DND-41 (cell line): ENCODE measurements around the gene PBX4.
A peak's percentile ranks its signal among the peaks of the same experiment; 100 is the strongest.

Experiments used
- ATAC-seq: fragments of 200-7000 bp; cut with Tn5 transposase; 3 replicates; pipeline ENCODE4 v1.9.1; 2021; ENCODE audit warnings: low read depth; ENCODE audit not compliant: insufficient read depth
- DNase-seq: peaks from one replicate; pipeline ENCODE4 v3.0.0-alpha.2; 2020
- H2AFZ ChIP-seq: 2 replicates; pipeline ENCODE4 v1.6.0; 2012; ENCODE audit warnings: low read depth, low read length
- H3K27ac ChIP-seq: 2 replicates; pipeline ENCODE4 v1.5.1; 2012; ENCODE audit warnings: low read length, inconsistent platforms
- H3K27me3 ChIP-seq: fragments of 200-600 bp; sonication (generic); 2 replicates; pipeline ENCODE4 v1.6.0; 2012; ENCODE audit warnings: low read length, mild to moderate bottlenecking, inconsistent platforms; ENCODE audit not compliant: insufficient read depth, poor library complexity
- H3K36me3 ChIP-seq: 2 replicates; pipeline ENCODE4 v1.5.1; 2012; ENCODE audit warnings: low read length, inconsistent platforms; ENCODE audit not compliant: insufficient read depth
- H3K4me1 ChIP-seq: 2 replicates; pipeline ENCODE4 v1.5.1; 2012; ENCODE audit warnings: mild to moderate bottlenecking, low read length; ENCODE audit not compliant: insufficient read depth
- H3K4me2 ChIP-seq: 2 replicates; pipeline ENCODE4 v1.6.0; 2012; ENCODE audit warnings: mild to moderate bottlenecking, moderate library complexity, low read length, inconsistent platforms; ENCODE audit not compliant: insufficient read depth
- H3K4me3 ChIP-seq, 2 experiments: fragments of 200-600 bp in 1 of 2; shearing (Covaris generic) in 1 of 2; 2 replicates each; pipeline ENCODE4 v1.5.1; 2012 to 2016; ENCODE audit warnings: inconsistent platforms in 2 of 2, low read length in 2 of 2, mild to moderate bottlenecking in 2 of 2, low read depth in 1 of 2, moderate library complexity in 1 of 2
- H3K79me2 ChIP-seq: 2 replicates; pipeline ENCODE4 v1.6.0; 2012; ENCODE audit warnings: low read length, inconsistent platforms; ENCODE audit not compliant: insufficient read depth
- H3K9ac ChIP-seq: 2 replicates; pipeline ENCODE4 v1.6.0; 2012; ENCODE audit warnings: low read depth, mild to moderate bottlenecking, inconsistent platforms, low read length, moderate library complexity
- H3K9me3 ChIP-seq: 2 replicates; pipeline ENCODE4 v1.5.1; 2012; ENCODE audit warnings: low read length, moderate library complexity, mild to moderate bottlenecking, inconsistent platforms; ENCODE audit not compliant: insufficient read depth, severe bottlenecking
- H4K20me1 ChIP-seq: 2 replicates; pipeline ENCODE4 v1.6.0; 2012; ENCODE audit warnings: low read length; ENCODE audit not compliant: insufficient read depth
- CTCF ChIP-seq: IDR thresholded peaks from 2 replicates; pipeline ENCODE4 v1.5.1; 2012; ENCODE audit warnings: borderline replicate concordance, low read length, moderate library complexity, mild to moderate bottlenecking; ENCODE audit not compliant: poor library complexity, severe bottlenecking; ENCODE audit errors: extremely low read depth
- EZH2 ChIP-seq: IDR thresholded peaks from 3 replicates; pipeline ENCODE4 v1.6.1; 2012; ENCODE audit warnings: borderline replicate concordance, low read depth, mild to moderate bottlenecking, moderate library complexity, low read length, inconsistent platforms; ENCODE audit not compliant: severe bottlenecking

The PBX4 gene

DNA sequence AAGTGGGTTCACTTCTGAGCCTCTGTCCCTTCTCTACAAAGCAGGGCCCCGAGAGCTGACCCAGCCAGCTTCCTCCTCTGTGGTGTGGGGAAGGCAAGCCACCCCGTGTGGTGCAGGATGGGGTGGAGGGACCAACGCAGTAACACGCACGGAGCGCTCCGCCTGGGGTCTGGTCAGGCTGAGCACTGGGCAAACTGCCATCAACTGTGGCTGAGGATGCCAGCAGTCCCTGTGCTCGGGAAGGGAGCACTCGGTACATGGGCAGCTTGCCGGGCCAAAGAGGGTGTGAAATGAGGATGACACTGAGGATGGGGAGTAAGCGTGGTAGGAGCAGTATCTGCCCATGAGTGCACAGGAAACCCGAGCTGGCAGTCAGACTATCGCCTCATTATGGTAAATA is 32.6 kb upstream of the PBX4 start:
- ATAC-seq, result no peak
- no peaks in the 10 kb centered on the region; the same call in none of the 2 replicates for H3K79me2 ChIP-seq
- no peaks in the 10 kb centered on the region for H3K9me3 ChIP-seq
- H4K20me1 ChIP-seq, result peaks cover 44% of the 10 kb centered on the region
- TF ChIP-seq CTCF (no peak), EZH2 (no peak)
- no peak for DNase-seq
- peak overlapping the region; percentile 4; the same call in 1 of the 2 replicates for H3K27ac ChIP-seq
- no peak overlapping the region for H2AFZ ChIP-seq
- no peak overlapping the region for H3K4me2 ChIP-seq
- H3K4me3 ChIP-seq, result no peak overlapping the region
- H3K36me3 ChIP-seq, result peaks cover 96% of the 10 kb centered on the region
- H3K4me1 ChIP-seq, result no peaks in the 10 kb centered on the region
- no peaks in the 10 kb centered on the region for H3K27me3 ChIP-seq
- no peak overlapping the region for H3K9ac ChIP-seq

DNA sequence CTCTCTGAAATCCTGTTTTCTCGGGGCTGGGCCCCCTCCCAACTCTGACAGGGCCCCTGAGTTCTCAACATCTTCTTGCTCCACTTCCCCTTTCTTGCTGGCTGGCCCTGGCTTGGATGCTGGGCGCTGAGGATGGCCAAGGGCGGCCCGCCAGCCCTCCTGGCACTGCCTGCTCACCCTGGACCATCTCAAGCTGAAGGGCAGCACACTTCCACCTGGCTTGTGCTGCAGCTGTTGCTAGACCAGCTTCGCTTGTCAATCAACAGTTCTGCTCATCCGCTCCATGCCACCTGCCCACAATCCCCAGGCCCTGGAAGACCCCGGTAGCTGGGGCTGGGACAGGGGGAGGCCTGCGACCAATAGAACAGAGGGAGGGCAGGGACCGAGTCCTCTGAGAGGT is 31.8 kb upstream of the PBX4 start:
- no peaks in the 10 kb centered on the region; the same call in none of the 2 replicates for H3K79me2 ChIP-seq
- DNase-seq (no peak), ATAC-seq (0 out of 3 replicates have a peak, but pooled peaks have one; percentile 6)
- H3K9me3 ChIP-seq, result no peaks in the 10 kb centered on the region
- no peak overlapping the region for H3K4me2 ChIP-seq
- H3K9ac ChIP-seq, result no peak overlapping the region
- H2AFZ ChIP-seq, result no peak overlapping the region
- H4K20me1 ChIP-seq, result peaks cover 47% of the 10 kb centered on the region
- H3K4me1 ChIP-seq, result no peaks in the 10 kb centered on the region
- H3K36me3 ChIP-seq, result peaks cover 96% of the 10 kb centered on the region
- no peaks in the 10 kb centered on the region for H3K27me3 ChIP-seq
- no peak overlapping the region for H3K4me3 ChIP-seq
- no peak overlapping the region for H3K27ac ChIP-seq
- TF ChIP-seq CTCF, result no peak
- TF ChIP-seq EZH2, result no peak

DNA sequence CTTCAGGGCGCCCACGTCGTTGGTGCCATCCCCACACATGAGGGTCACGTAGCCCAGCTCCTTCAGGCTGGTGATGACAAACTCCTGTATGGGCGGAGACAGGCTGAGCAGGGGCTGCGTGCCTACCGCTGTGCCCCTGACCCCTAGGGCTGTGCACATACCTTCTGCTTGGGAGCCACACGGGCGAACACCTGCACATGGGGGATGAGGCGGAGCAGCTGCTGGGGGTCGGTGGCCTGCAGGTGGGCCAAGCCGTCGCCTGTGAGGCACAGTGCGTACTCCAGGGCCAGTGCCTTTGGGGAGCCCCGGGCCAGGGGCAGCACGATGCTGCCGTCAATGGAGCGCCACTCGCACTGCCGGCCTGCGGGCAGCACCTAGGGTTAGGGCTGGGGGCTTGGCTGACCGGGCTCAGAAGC is 31.1 kb upstream of the PBX4 start:
- no peak overlapping the region for H3K4me2 ChIP-seq
- H3K4me3 ChIP-seq, result no peak overlapping the region
- no peaks in the 10 kb centered on the region for H3K27me3 ChIP-seq
- H3K9me3 ChIP-seq, result no peaks in the 10 kb centered on the region
- TF ChIP-seq CTCF (no peak), EZH2 (no peak)
- no peaks in the 10 kb centered on the region for H3K4me1 ChIP-seq
- no peak for DNase-seq
- peak overlapping the region; percentile 11; the same call in 1 of the 2 replicates for H3K27ac ChIP-seq
- ATAC-seq, result 0 out of 3 replicates have a peak, but pooled peaks have one; percentile 8
- peaks cover 43% of the 10 kb centered on the region for H4K20me1 ChIP-seq
- no peak overlapping the region for H2AFZ ChIP-seq
- H3K36me3 ChIP-seq, result peaks cover 96% of the 10 kb centered on the region
- no peaks in the 10 kb centered on the region; the same call in none of the 2 replicates for H3K79me2 ChIP-seq
- H3K9ac ChIP-seq, result no peak overlapping the region
